ENCODE results near the gene CERK. TPM values are rescaled to one million over a fixed set of nuclear protein-coding genes. Genes with fewer than 3 reads are reported as not detected.

The CERK gene
- total RNA-seq, 4 donors from 2014 or later = 19.2 to 46.2 (median 36.6) TPM

DNA sequence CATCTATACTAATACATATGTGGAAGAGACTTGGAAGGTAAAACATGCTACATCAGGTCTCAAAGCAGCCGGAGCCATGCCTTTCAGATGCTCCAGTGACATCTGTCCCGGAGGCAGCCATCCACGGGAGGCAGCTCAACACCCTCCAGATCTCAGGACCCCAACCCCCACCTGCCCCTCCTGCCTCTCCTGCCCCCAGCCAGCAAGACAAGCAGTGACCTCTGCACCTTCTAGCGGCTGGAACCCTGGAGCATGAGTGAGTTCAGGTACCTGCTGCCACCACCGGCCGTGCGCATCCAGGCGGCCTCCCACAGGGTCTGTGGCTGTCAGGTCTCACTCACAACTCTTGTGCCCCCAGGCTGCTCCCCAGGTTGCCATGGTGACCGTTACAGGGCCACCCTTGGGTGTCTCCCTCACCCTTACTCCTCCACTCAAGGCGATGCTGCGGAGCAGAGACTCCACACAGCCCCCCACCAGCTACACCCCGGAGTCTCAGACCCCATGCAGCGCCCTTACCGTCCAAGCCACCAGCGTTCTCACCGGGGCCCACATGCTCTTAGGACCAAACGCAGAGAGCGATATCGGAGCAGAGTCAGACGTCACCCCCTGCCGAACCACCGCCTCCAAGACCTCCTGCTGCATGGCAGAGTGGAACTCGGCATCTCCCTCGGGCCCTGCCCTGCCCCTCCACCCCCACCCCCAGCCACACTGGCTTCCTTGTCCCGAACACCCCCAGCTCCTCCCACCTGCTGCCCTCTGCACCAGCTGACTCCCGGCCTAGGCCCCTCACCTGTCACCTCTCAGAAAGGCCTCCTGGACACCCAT, 34.7 kb downstream of the CERK start:
- Histone ChIP-seq H3K4me3 (no peak overlapping the region), H3K27ac (no peak overlapping the region), H3K4me1 (no peaks in the 10 kb centered on the region), H3K9me3 (no peaks in the 10 kb centered on the region), H3K27me3 (no peaks in the 10 kb centered on the region), H3K36me3 (peaks cover 91% of the 10 kb centered on the region)
- TF ChIP-seq, protein P1, sequence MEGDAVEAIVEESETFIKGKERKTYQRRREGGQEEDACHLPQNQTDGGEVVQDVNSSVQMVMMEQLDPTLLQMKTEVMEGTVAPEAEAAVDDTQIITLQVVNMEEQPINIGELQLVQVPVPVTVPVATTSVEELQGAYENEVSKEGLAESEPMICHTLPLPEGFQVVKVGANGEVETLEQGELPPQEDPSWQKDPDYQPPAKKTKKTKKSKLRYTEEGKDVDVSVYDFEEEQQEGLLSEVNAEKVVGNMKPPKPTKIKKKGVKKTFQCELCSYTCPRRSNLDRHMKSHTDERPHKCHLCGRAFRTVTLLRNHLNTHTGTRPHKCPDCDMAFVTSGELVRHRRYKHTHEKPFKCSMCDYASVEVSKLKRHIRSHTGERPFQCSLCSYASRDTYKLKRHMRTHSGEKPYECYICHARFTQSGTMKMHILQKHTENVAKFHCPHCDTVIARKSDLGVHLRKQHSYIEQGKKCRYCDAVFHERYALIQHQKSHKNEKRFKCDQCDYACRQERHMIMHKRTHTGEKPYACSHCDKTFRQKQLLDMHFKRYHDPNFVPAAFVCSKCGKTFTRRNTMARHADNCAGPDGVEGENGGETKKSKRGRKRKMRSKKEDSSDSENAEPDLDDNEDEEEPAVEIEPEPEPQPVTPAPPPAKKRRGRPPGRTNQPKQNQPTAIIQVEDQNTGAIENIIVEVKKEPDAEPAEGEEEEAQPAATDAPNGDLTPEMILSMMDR (IDR thresholded peaks at IDR 0.05) = no peak
- TF ChIP-seq POLR2AphosphoS5 (IDR thresholded peaks at IDR 0.05) = no peak
- no peak for TF ChIP-seq POLR2A (IDR thresholded peaks at IDR 0.05)
- TF ChIP-seq EP300 (IDR thresholded peaks at IDR 0.05) = no peak
- 95% methylated on average over 18 of the region's 26 CpGs for WGBS
- no peak for DNase-seq (ENCODE audit: low spot score in 2 of 2)

DNA sequence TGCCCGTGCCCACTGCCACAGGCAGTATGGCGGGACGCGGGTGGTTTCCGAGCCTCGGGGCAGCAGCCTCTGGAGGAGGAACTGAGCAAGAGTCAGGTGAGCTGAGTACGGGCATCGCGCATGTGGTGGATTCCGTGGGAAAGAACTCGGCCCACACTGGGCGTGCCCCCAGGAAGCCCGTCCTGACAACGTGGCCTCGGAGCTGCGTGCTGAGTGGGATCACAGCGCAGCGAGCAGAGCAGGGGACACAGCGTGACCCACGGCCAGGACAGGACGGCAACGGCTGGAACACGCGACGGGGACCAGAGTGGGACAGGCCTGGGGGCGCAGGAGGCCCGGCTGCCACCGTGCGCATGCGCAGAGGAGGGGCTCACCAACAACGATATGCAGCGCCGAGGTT, 36.8 kb downstream of the CERK start:
- WGBS = 91% methylated on average over 27 of the region's 33 CpGs
- peaks cover 89% of the 10 kb centered on the region for H3K36me3 ChIP-seq

DNA sequence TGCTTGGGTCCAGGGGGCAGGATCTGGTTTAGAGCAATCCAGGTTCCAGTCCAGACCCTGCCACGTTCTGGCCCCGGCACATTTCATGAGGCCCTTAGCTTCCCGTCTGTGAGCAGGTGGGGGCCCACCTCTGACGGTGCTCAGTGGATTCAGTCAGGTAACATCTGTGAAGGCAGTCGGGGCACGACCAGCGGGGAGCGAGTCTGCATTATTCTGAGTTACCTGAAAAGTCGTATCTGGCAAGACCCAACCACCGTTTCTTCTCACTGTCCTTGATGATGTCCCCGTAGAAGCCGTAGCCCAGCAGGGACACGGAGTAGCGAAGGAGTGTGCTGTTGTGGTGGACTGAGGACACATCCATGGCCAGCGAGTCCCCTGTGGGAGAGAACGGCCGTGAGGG, 39.0 kb downstream of the CERK start:
- no peaks in the 10 kb centered on the region for H3K4me1 ChIP-seq
- TF ChIP-seq EP300 (IDR thresholded peaks at IDR 0.05) (no peak), POLR2A (IDR thresholded peaks at IDR 0.05) (no peak), POLR2AphosphoS5 (IDR thresholded peaks at IDR 0.05) (no peak)
- TF ChIP-seq, protein P1 (IDR thresholded peaks at IDR 0.05) = no peak
- H3K27ac ChIP-seq = no peak overlapping the region
- peaks cover 94% of the 10 kb centered on the region for H3K36me3 ChIP-seq
- no peaks in the 10 kb centered on the region for H3K27me3 ChIP-seq
- H3K4me3 ChIP-seq = no peak overlapping the region
- WGBS = 92% methylated on average over 17 of the region's 17 CpGs
- H3K9me3 ChIP-seq = no peaks in the 10 kb centered on the region
- no peak for DNase-seq (ENCODE audit: low spot score in 2 of 2)

More for the DNA sequence above, 36.8 kb downstream of the CERK start:
- no peaks in the 10 kb centered on the region for H3K9me3 ChIP-seq
- TF ChIP-seq, protein P1 (IDR thresholded peaks at IDR 0.05) = no peak
- TF ChIP-seq EP300 (IDR thresholded peaks at IDR 0.05) = no peak
- no peak for TF ChIP-seq POLR2A (IDR thresholded peaks at IDR 0.05)
- no peak for TF ChIP-seq POLR2AphosphoS5 (IDR thresholded peaks at IDR 0.05)
- H3K27me3 ChIP-seq = no peaks in the 10 kb centered on the region
- H3K27ac ChIP-seq = no peak overlapping the region
- H3K4me3 ChIP-seq = no peak overlapping the region
- no peak for DNase-seq (ENCODE audit: low spot score in 2 of 2)
- no peaks in the 10 kb centered on the region for H3K4me1 ChIP-seq

DNA sequence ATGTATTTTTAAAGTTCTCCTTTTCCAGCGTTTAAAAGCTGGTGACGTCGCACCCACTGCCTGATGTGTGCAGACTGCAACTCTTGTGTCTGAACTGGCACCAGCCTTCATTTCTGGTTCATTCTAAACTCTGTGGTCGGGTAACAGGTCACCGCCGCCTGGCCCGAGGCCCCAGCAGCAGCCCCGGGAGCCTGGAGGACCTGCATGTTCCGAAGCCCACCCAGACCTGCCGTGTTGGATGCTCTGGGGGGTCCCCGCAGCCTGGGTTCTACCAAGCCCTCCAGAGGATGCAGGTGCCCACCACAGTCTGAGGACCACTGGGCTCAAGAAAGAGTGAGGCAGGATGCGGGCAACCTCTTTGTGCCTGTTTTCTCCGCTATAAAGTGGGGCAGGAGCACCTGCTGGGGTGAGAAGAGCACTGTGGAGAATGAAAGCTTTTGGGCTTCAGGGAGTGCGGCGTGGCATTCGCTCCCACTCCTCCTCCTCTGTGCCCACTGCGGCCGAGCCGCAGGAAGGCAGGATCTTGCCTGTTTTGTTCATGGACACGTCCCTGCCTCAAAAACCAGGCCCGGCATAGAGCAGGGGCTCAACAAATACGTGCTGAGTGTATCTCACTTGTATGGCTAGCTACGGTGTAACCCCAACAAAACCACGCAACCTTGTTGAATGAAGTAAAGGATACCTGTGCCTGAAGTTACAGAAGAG, 40.1 kb downstream of the CERK start:
- Histone ChIP-seq H3K9me3 (no peaks in the 10 kb centered on the region), H3K4me1 (no peaks in the 10 kb centered on the region), H3K4me3 (no peak overlapping the region), H3K36me3 (peaks cover 94% of the 10 kb centered on the region), H3K27ac (no peak overlapping the region), H3K27me3 (no peaks in the 10 kb centered on the region)
- no peak for DNase-seq (ENCODE audit: low spot score in 2 of 2)
- 96% methylated on average over 24 of the region's 24 CpGs for WGBS
- no peak for TF ChIP-seq POLR2A (IDR thresholded peaks at IDR 0.05)
- TF ChIP-seq EP300 (IDR thresholded peaks at IDR 0.05) = no peak

DNA sequence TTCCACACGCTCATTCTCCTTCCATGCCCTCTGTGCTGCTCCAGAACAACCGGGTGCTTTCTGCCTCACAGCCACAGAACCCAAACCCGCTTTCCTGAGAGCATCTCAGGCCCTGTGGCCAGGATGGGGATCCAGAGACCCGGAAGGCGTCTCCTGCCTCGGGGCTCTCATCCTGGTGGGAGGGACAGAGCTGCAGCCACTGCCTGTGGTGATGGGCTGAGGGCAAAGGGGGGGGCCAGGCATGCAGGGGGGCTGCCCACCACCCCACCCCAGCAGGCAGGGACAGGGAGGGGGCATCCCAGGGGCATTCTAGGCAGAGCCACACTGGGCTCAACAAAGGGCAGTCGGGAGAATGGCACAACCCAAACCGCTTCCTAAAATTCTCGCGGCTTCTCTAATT, 41.4 kb downstream of the CERK start:
- DNase-seq (ENCODE audit: low spot score in 2 of 2) = no peak
- no peaks in the 10 kb centered on the region for H3K9me3 ChIP-seq
- no peak overlapping the region for H3K27ac ChIP-seq
- H3K4me3 ChIP-seq = no peak overlapping the region
- 82% methylated on average over 10 of the region's 10 CpGs for WGBS
- TF ChIP-seq POLR2AphosphoS5 (IDR thresholded peaks at IDR 0.05) (no peak), POLR2A (IDR thresholded peaks at IDR 0.05) (no peak), EP300 (IDR thresholded peaks at IDR 0.05) (no peak)
- TF ChIP-seq, protein P1 (IDR thresholded peaks at IDR 0.05) = no peak
- H3K36me3 ChIP-seq = peaks cover 91% of the 10 kb centered on the region
- H3K27me3 ChIP-seq = no peaks in the 10 kb centered on the region
- H3K4me1 ChIP-seq = no peaks in the 10 kb centered on the region

Measured in suprapubic skin (tissue), 4 donors.